Measurements from ENCODE around the gene SV2C. TPM values are rescaled to one million over a fixed set of nuclear protein-coding genes. Genes with fewer than 3 reads are reported as not detected.
"Not testable (repeated sequence)": the region's sequence is repeated elsewhere in the genome, so short reads cannot be mapped to it uniquely, and the experiment has no call there.

The SV2C gene
- total RNA-seq, 3 donors from 2014 or later: 0.54 to 1.2 (median 0.58) TPM

DNA sequence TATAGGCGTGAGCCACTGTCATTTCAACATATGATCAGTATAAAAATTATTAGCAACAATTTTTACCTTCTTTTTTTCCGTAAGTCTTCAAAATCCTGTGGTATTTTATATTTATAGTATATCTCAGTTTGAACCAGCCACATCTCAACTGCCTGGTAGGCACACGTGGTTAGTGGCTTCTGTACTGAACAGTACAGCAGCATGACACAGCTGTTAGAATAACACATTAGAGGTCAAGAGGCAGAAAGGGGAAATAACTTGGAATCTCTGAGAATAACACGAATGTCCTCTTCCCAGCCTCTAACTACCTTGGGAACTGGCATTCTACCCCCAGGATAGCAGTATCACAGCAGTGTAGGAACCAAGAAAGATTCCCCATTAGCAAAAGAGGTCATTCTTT is 211.4 kb downstream of the SV2C start:
- ATAC-seq (no peak), DNase-seq (no peak)
- Histone ChIP-seq H3K4me3 (no peak overlapping the region), H3K36me3 (ENCODE audit: low read depth) (no peaks in the 10 kb centered on the region), H3K4me1 (ENCODE audit: low read depth) (peaks cover 5% of the 10 kb centered on the region), H3K9me3 (no peaks in the 10 kb centered on the region)
- intact Hi-C loops (cut with DNase I, micrococcal nuclease): no loop called here
- TF ChIP-seq, protein P1, sequence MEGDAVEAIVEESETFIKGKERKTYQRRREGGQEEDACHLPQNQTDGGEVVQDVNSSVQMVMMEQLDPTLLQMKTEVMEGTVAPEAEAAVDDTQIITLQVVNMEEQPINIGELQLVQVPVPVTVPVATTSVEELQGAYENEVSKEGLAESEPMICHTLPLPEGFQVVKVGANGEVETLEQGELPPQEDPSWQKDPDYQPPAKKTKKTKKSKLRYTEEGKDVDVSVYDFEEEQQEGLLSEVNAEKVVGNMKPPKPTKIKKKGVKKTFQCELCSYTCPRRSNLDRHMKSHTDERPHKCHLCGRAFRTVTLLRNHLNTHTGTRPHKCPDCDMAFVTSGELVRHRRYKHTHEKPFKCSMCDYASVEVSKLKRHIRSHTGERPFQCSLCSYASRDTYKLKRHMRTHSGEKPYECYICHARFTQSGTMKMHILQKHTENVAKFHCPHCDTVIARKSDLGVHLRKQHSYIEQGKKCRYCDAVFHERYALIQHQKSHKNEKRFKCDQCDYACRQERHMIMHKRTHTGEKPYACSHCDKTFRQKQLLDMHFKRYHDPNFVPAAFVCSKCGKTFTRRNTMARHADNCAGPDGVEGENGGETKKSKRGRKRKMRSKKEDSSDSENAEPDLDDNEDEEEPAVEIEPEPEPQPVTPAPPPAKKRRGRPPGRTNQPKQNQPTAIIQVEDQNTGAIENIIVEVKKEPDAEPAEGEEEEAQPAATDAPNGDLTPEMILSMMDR (IDR thresholded peaks at IDR 0.05): no peak

DNA sequence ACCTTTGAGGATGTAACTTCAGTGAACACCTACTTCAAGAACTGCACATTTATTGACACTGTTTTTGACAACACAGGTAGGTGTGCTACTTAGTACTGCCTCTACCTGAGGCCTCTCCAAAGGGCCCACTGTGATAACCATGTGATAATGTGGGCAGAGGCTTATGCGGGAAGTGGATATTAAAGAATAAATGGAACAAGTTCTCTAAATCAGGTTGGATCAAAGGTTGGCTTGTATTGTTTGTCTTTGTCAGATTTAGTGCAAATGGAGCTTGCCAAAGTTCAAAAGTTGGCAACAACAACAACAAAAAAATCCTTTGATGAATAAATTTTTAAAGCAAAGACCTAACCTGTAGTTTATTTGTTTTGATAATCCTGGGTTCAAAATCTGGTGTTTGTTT is 215.7 kb downstream of the SV2C start:
- TF ChIP-seq, protein P1 (IDR thresholded peaks at IDR 0.05): no peak
- Histone ChIP-seq H3K4me3 (no peak overlapping the region), H3K9me3 (no peaks in the 10 kb centered on the region), H3K4me1 (ENCODE audit: low read depth) (peaks cover 13% of the 10 kb centered on the region), H3K36me3 (ENCODE audit: low read depth) (no peaks in the 10 kb centered on the region)
- no peak for DNase-seq
- intact Hi-C loops (cut with DNase I, micrococcal nuclease): no loop called here
- ATAC-seq: peak; percentile 23

DNA sequence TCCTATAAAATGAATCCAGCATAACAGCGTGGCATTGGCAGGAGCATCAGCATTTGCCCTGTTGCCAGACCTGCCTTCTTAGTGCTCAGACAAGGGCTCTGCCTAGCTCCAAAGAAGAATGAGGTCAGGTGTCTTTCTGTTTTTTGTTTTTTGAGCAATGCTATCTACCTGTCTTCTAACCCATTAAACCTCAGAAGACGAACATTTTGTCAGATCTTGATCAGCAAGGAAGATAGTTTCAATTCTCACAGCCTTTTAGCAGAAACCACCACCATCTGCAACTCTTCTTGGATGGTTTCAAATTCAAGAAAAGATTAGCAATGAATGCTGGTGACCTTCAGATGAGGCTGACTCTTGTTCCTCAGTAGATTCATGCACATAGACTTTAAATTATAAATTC is 216.4 kb downstream of the SV2C start:
- H3K9me3 ChIP-seq: no peaks in the 10 kb centered on the region
- peaks cover 21% of the 10 kb centered on the region for H3K4me1 ChIP-seq (ENCODE audit: low read depth)
- intact Hi-C loops (cut with DNase I, micrococcal nuclease): no loop called here
- H3K4me3 ChIP-seq: no peak overlapping the region
- no peaks in the 10 kb centered on the region for H3K36me3 ChIP-seq (ENCODE audit: low read depth)
- TF ChIP-seq, protein P1 (IDR thresholded peaks at IDR 0.05): no peak
- ATAC-seq: no peak
- no peak for DNase-seq

DNA sequence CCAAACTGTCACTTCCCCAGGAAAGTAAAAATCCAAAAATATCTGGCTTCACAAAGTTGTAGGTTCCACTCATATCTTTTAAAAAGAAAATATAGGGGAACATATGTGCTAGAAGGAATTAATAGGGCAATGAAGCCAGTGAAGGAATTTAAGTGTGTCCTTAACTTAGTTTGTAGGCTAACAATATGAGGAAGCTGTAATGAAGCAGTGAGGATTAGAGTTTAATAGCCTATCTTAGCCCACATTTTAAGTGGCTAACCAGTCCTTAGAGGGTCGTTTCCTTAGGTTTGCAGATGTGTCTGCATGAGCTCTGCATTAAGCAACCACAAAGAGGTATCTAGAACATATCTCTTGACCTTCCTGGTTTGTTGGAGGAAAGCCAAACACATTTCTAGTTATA is 218.7 kb downstream of the SV2C start:
- ATAC-seq; H3K9me3 ChIP-seq; H3K4me3 ChIP-seq; DNase-seq; H3K36me3 ChIP-seq (ENCODE audit: low read depth); intact Hi-C loops (cut with DNase I, micrococcal nuclease): not testable (repeated sequence)
- H3K4me1 ChIP-seq (ENCODE audit: low read depth): peaks cover 22% of the 10 kb centered on the region

DNA sequence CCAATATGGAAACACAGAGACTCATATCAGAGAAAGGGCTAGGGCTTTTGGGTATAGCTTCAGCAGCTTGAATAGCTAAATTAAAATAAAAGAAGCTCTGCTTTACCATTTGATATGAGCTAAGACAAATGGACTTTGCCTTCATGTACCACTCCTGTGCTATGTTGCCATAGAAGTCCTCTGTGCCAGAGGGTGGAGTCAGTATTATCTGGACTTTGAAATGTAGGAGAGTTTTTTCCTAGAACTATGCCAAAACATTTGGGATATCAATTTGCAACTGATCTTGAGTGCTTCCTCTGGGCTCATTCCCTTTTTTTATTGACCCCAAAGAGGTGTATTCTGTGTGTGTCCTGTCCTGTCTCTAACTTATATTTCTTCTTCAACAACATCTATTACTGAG is 219.5 kb downstream of the SV2C start:
- H3K9me3 ChIP-seq; H3K36me3 ChIP-seq (ENCODE audit: low read depth); DNase-seq; intact Hi-C loops (cut with DNase I, micrococcal nuclease); H3K4me3 ChIP-seq: not testable (repeated sequence)
- peaks cover 22% of the 10 kb centered on the region for H3K4me1 ChIP-seq (ENCODE audit: low read depth)
- ATAC-seq: peak; percentile 82

DNA sequence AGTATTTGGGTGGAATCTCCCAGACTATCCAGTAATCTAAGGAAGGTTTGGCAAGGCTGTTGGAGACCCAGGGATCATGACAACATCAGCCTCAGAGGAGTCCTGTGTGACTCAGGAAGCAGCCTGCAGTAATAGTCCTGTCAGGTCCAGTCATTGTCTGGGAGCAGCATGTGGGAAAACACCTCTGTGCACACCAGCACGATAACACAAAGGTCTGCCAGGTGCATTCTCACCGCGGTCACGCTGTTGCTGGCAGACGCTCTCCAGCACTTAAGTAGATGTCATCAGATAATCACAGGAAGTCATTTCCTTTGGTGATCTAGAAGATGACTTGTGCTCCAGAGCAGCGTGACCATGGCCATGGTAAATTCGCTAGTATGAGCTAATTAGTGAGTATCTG is 220.7 kb downstream of the SV2C start:
- DNase-seq: peak; percentile 63 to 64 (median 64)
- TF ChIP-seq, protein P1 (IDR thresholded peaks at IDR 0.05): no peak
- intact Hi-C loops (cut with DNase I, micrococcal nuclease): no loop called here
- no peak overlapping the region for H3K4me3 ChIP-seq
- peaks cover 17% of the 10 kb centered on the region for H3K4me1 ChIP-seq (ENCODE audit: low read depth)
- peak; percentile 94 for ATAC-seq
- H3K9me3 ChIP-seq: no peaks in the 10 kb centered on the region
- H3K36me3 ChIP-seq (ENCODE audit: low read depth): no peaks in the 10 kb centered on the region

DNA sequence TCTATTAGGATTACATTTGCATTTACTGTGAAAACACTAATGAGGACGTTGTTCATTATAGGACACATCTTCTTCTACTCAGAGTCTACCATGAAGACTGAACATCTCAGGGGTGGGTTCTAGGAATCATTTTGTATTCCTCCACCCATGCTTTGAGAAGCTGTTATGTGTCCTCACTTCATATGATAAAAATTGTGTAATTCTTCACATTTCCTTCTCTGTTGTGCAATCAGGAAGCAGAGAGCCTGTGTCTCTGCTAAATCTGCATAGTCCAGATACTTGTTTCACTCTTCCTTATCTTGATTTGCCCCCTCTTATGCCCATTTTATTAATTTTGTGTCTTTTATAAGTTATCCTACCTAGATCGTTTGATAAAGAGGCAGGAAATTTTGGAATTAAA is 222.1 kb downstream of the SV2C start:
- peak; percentile 18 for ATAC-seq
- intact Hi-C loops (cut with DNase I, micrococcal nuclease): no loop called here
- no peaks in the 10 kb centered on the region for H3K9me3 ChIP-seq
- no peak for DNase-seq
- no peaks in the 10 kb centered on the region for H3K36me3 ChIP-seq (ENCODE audit: low read depth)
- peaks cover 17% of the 10 kb centered on the region for H3K4me1 ChIP-seq (ENCODE audit: low read depth)
- TF ChIP-seq, protein P1 (IDR thresholded peaks at IDR 0.05): no peak
- H3K4me3 ChIP-seq: no peak overlapping the region

Data from mucosa of descending colon (tissue), 3 donors.